Brain pericyte (primary cell): Measurements from ENCODE around the gene FANCC.
A peak's percentile ranks its signal among the peaks of the same experiment; 100 is the strongest.

Experiments
- DNase-seq: peaks from one replicate; pipeline ENCODE4 v3.0.0-alpha.2; 2012; ENCODE audit warnings: low read depth, low spot score

FANCC gene

GRCh38 chr9:95148208-95148520 lies 169.3 kb downstream of the FANCC start:
- no peak for DNase-seq

- DNase-seq = peak; percentile 29
Measured at GRCh38 chr9:95147452-95148207, 169.9 kb downstream of the FANCC start.

- no peak for DNase-seq
Measured at GRCh38 chr9:95143591-95144561, 173.6 kb downstream of the FANCC start.

- no peak for DNase-seq
Measured at GRCh38 chr9:95142728-95143127, 174.8 kb downstream of the FANCC start.

GRCh38 chr9:95142315-95142714 lies 175.2 kb downstream of the FANCC start:
- no peak for DNase-seq

- DNase-seq = no peak
Measured at GRCh38 chr9:95140821-95141220, 176.7 kb downstream of the FANCC start.

GRCh38 chr9:95139126-95139525 lies 178.4 kb downstream of the FANCC start:
- no peak for DNase-seq

- no peak for DNase-seq
Measured at GRCh38 chr9:95138474-95138873, 179.0 kb downstream of the FANCC start.

GRCh38 chr9:95137587-95138145 lies 179.8 kb downstream of the FANCC start:
- DNase-seq = no peak

GRCh38 chr9:95135756-95136155 lies 181.8 kb downstream of the FANCC start:
- DNase-seq = no peak

- DNase-seq = no peak
Measured at GRCh38 chr9:95134457-95134881, 183.0 kb downstream of the FANCC start.

GRCh38 chr9:95133325-95133705 lies 184.2 kb downstream of the FANCC start:
- no peak for DNase-seq

GRCh38 chr9:95132366-95133324 lies 184.9 kb downstream of the FANCC start:
- DNase-seq = no peak

GRCh38 chr9:95131023-95131943 lies 186.2 kb downstream of the FANCC start:
- no peak for DNase-seq

GRCh38 chr9:95130484-95130883 lies 187.0 kb downstream of the FANCC start:
- no peak for DNase-seq

- DNase-seq = no peak
Measured at GRCh38 chr9:95129476-95130291, 187.8 kb downstream of the FANCC start.

GRCh38 chr9:95128177-95128524 lies 189.4 kb downstream of the FANCC start:
- DNase-seq = no peak

GRCh38 chr9:95127249-95128176 lies 190.0 kb downstream of the FANCC start:
- peak; percentile 22 for DNase-seq
